GM19238 (cell line): ENCODE results near the gene SLC9A5.

Source experiments
- DNase-seq: peaks from one replicate; pipeline ENCODE4 v3.0.0; 2011; ENCODE audit warnings: low spot score; ENCODE audit not compliant: insufficient read length

Gene SLC9A5

GRCh38 chr16:67255553-67256221, 6.9 kb downstream of the SLC9A5 start:
- DNase-seq: no peak

DNA sequence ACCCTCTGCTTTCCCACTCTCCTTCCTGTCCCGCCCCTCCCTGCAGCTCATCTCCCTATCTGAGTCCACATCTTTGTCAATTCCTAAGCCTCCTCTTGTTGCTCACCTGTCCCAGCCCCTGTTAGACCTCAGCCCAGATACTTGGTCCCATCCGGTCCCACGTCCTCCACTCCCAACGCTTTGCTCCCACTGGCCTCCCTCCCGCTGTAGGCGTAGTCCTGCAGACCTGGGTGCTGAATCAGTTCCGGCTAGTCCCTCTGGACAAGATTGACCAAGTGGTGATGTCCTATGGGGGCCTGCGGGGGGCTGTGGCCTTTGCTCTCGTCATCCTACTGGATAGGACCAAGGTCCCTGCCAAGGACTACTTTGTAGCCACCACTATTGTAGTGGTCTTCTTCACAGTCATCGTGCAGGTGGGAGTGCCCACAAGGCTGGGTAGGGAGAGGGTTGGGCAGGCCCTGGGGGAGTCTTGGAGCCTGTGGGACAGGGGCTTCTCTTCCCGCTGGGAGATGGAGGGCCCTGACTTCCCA, 8.0 kb downstream of the SLC9A5 start:
- no peak for DNase-seq

- no peak for DNase-seq
Observed at GRCh38 chr16:67257486-67258160, 8.8 kb downstream of the SLC9A5 start.

DNA sequence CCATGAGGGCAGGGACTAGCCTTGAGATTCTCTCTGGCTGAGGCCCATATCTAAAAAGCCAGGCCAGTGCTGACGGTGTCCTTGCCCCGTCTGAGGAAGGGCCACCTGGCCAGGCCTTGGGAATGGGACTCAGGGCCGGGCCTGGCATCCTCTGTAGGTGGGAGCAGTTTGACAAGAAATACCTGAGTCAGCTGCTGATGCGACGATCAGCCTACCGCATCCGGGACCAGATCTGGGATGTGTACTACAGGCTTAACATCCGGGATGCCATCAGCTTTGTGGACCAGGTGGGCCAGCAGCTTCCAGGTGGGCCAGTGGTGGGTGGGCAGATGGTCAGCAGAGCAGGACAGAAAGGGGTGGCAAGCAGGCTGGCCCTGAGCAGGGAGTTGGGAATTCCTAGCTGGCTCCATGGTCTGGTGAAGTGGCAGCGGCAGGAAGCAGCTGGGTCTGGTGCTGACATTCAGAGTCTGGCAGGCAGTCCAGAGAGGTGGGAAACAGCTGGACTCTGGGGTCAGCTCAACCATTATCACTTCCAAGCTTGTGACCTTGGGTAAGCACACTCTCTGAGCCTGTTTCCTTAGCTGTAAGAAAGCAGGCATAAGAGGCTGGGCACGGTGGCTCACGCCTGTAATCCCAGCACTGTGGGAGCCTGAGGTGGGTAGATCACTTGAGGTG, 9.5 kb downstream of the SLC9A5 start:
- no peak for DNase-seq

DNA sequence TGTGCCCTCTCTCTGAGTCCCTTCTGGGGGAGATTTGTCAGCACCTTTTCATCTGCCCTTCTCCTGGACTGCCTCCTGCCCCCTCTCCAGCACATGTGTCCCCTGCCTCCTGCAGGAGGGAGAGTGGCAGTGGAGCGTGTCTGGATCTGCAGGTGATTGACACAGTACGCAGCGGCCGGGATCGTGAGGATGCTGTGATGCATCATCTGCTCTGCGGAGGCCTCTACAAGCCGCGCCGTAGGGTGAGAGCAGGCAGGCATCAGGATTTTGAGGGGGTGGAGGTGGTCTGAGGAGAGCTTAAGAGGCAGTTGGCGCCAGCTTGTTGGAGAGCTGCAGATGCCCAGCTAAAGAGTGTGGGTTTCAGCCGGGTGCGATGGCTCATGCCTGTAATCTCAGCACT, 10.9 kb downstream of the SLC9A5 start:
- DNase-seq: no peak

- DNase-seq: peak; percentile 62
Observed at GRCh38 chr16:67260426-67261063, 11.8 kb downstream of the SLC9A5 start.

- DNase-seq: no peak
Observed at GRCh38 chr16:67263201-67263600, 14.4 kb downstream of the SLC9A5 start.

GRCh38 chr16:67264277-67264676, 15.5 kb downstream of the SLC9A5 start:
- DNase-seq: no peak

DNA sequence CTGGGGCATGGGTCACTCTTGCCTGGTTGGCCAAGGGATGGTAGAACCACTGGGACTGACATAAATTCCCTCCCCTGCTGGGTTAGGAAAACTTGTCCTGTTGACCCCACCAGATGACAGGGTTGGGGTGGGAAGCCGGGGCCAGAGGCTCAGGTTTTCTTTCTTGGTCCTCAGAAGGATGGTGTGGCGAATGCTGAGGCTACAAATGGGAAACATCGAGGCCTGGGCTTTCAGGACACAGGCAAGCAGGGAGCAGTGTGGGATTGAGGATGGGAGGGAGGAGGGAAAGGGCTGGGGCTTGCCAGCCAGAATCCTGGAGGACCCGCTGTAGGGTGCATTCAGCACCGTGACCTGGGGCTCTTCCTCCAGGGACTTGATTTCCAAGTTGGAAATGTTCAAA, 16.1 kb downstream of the SLC9A5 start:
- no peak for DNase-seq

DNA sequence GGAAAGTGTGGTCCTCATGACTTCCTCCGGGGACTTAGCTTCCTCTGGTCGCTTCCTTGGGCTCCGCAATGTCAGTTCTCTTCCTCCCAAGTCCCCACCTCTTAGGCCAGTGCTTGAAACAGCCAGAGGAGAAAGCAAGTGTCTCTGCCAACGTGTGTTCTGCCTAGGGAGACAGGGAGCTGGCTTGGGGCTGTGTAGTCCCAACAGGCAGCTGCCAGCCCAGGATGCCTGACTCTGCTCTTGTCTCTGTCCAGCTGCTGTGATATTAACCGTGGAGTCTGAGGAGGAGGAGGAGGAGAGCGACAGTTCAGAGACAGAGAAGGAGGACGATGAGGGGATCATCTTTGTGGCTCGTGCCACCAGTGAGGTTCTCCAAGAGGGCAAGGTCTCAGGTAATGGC, 17.1 kb downstream of the SLC9A5 start:
- no peak for DNase-seq

DNA sequence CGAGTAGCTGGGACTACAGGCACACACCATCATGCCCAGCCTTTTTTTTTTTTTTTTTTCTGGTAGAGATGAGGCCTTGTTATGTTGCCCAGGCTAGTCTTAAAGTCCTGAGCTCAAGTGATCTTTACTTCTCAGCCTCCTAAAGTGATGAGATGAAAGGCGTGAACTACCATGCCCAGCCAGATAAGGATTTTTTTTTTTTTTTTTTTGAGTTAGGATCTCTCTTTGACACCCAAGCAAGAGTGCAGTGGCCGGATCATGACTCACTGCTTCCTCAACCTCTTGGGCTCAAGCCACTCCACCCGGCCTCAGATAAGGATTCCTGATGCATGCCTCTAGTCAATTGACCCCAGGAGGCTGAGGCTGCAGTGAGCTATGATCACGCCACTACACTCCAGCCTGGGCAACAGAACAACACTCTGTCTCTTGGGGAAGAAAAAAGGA, 19.4 kb downstream of the SLC9A5 start:
- DNase-seq: no peak

- no peak for DNase-seq
Observed at GRCh38 chr16:67269766-67270165, 21.0 kb downstream of the SLC9A5 start.

DNA sequence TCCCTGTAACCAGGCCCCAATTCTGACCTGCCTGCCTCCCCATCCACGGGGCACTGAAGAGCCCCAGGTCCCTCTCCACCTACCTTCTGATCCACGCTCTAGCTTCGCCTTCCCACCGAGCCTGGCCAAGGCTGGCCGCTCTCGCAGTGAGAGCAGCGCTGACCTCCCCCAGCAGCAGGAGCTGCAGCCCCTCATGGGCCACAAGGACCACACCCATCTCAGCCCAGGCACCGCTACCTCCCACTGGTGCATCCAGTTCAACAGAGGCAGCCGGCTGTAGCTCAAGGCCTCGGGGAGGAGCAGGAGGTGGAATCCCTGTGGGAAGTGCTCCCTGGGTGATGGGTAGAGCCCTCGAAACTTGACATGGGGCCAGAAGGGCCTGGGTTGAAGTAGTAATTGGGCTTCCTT, 22.2 kb downstream of the SLC9A5 start:
- no peak for DNase-seq

GRCh38 chr16:67271446-67271845, 22.7 kb downstream of the SLC9A5 start:
- no peak for DNase-seq

- no peak for DNase-seq
Observed at GRCh38 chr16:67275321-67275720, 26.5 kb downstream of the SLC9A5 start.

DNA sequence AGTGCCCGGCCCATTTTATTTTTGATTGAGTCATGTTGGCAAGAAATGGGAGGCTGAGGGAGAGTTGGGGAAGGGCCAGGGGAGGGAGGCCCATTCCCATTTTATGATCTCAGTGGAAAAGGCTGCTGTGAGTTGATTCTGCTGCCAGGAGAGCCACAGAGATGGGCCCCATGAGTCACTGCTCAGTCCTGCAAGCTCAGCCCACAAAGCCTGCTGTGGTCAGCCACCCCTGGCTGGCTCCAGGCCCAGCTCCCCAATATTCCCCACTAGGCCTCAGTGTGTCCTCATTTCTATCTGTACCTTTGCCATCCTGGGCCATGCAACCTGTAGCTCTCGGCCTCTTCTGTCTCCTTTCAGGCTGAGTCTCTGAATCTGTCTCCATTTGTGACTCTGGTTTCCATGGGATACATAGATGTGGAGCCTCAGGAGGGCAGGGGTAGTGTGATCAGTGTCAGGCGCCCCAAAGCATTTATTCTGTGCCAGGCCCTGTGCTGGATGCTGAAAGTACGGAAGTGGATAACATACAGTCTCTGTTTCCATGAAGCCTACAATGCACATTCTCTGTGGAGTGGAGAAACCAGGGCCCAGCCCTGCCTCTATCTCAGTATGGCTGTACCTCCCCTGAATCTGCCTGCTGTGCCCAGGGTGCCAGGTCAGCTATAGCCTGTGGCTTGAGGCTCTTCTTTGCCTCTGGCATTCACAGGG, 28.7 kb downstream of the SLC9A5 start:
- DNase-seq: no peak

DNA sequence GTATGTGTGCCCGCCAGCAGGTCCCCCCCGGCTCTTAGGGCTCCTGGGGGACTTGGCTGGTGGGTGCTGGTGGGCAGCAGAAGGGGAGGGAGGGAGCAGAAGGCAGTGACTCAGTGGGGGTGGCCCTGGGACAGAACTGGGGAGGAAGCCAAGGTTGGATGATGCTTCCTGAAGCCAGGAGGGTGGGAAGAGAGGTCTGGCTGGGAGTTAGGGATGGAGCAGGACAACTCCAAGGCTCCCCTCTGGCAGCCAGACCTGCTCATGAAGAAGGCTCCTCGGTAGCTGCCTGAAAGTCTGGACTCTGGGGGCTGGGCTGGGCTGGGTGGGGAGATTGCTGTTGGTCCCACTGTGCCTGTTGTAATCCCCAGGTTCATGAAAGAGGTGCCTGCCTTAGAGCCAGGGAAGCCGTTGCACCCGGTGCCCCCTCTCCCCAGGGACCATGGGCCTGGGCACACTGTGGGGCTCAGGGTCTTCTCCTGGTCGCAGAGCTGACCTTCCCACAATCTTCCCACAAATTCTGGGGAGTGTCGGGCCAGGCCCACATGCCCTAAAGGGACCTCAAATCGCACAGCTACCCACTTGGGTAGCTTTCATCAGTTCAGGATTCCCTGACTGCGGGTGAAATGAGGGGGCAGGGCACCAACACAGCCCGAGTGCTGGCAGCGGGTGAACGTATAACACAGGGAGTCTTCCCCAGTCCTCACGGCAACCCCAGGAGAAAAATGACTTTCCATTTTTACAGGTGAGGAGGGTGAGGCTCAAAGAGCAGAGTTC, 29.4 kb downstream of the SLC9A5 start:
- DNase-seq: no peak

GRCh38 chr16:67278773-67279295, 30.1 kb downstream of the SLC9A5 start:
- DNase-seq: peak; percentile 72

DNA sequence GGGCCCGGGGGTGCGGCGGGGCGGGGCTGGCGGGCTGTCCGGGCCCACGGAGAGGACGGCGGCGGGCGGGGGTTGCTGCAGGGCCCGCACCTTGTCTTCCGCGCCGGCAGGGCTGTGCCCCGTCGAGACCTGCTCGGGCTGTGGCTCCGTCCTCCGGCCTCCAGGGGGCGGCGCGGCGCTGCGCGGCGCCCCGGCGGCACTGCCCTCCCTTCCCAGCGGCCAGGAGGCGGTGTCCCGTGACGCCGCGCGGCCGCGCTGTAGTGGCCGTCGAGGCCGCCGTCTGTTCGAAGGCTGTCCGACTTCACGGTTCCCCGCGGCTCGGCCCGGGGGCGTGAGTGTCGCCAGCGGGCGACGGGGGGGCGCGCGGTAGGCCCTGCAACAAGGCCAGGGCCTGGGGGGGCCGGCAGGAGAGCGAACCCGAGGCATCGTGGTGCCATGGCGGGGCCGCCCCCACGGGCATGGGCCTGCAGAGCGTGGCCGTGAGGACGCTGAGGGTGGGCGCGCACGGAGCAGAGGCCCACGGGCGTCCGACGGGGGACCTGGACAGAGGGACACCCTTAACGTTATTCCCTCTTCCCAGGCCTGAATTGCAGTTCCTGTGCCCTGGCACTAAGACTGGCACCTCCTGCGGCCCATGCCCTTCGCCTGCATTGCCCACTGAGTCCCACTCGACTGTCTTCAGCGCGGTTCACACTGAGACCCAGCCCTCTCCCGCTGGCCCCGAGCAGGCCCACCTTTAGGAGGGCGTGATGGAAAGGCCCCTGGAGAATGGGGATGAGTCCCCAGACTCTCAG, 30.7 kb downstream of the SLC9A5 start, which contains the start of gene PLEKHG4:
Gene PLEKHG4, plus strand, starts transcription at position 237 of the 794 bp plus-strand sequence. Its CDS starts 513 bp downstream, at position 750.
- DNase-seq: peak; percentile 98
